OCI-LY3 (cell line): ENCODE results near the gene E2F2.

Experiments used
- CTCF ChIP-seq: fragments of 200-600, 300-600 bp; sonication (generic); IDR thresholded peaks from 2 replicates; pipeline ENCODE4 v1.5.1; 2014; ENCODE audit warnings: antibody characterized with exemption, low read length, low read depth
- EZH2phosphoT487 ChIP-seq: fragments of 200-600 bp; shearing (Covaris generic); IDR thresholded peaks from 2 replicates; pipeline ENCODE4 v1.6.1; 2018; ENCODE audit warnings: antibody characterized with exemption, mixed run types, low read depth

- TF ChIP-seq CTCF = no peak
- no peak for TF ChIP-seq EZH2phosphoT487
These were observed 31.3 kb upstream of the E2F2 start for GRCh38 chr1:23562137-23562876.
